ENCODE results near the gene F12.
"Not testable (repeated sequence)": the region's sequence is repeated elsewhere in the genome, so short reads cannot be mapped to it uniquely, and the experiment has no call there.

The F12 gene

DNA sequence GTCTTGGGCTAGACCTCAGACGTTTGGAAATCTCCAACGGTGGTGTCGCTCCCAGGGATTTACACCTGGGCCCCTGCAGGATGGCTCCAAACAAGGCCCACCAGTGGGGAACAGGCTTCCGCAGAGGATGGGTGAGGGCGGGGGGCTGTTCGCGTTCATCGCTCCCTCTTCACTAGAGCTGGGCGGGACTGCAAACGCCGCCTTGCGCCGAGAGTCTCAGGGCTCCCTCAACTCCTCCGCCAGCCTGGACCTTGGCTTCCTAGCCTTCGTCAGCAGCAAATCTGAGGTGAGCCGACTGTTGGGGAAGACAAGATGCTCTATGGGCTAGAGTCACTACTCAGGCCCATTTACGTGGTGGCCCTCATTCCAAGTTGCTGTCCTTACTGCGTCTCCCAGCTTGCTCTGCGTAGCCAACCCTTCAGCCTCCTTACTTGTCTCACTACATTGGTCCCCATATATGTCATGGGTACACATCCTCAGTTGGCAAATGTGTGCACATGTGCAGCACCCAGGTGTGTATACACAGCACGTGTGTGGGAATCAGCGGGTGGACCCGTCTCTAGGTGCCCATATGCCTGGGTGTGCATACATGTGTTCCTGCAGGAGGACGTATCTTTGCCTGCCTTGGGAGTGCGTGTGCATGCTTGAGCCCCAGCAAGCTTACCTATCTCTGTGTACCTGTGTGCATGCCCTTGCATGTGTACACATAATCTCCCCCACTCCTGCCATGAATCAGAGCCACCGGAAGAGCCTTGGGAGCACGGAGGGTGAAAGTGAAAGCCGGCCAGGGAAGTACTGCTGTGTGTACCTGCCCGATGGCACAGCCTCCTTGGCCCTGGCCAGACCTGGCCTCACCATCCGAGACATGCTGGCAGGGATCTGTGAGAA lies 41.1 kb downstream of the F12 start:
- DNase-seq (ENCODE audit: low spot score): no peak

DNA sequence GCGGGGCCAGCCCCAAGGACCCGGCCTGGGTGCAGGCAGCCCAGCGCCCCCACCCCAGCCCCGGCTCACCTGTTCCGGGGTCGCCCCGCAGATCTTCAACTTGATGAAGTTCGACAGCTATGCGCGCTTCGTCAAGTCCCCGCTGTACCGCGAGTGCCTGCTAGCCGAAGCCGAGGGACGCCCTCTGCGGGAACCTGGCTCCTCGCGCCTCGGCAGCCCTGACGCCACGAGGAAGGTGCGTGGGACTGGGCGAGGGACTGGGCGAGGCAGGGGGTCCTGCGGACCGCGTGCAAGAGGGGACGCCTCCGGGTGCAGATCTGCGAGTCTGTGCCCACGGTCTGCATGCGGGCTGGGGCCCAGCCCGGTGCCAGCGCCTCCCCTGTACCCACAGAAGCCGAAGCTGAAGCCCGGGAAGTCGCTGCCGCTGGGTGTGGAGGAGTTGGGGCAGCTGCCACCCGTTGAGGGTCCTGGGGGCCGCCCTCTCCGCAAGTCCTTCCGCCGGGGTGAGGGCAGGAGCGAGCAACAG lies 42.0 kb downstream of the F12 start:
- no peak for DNase-seq (ENCODE audit: low spot score)

DNA sequence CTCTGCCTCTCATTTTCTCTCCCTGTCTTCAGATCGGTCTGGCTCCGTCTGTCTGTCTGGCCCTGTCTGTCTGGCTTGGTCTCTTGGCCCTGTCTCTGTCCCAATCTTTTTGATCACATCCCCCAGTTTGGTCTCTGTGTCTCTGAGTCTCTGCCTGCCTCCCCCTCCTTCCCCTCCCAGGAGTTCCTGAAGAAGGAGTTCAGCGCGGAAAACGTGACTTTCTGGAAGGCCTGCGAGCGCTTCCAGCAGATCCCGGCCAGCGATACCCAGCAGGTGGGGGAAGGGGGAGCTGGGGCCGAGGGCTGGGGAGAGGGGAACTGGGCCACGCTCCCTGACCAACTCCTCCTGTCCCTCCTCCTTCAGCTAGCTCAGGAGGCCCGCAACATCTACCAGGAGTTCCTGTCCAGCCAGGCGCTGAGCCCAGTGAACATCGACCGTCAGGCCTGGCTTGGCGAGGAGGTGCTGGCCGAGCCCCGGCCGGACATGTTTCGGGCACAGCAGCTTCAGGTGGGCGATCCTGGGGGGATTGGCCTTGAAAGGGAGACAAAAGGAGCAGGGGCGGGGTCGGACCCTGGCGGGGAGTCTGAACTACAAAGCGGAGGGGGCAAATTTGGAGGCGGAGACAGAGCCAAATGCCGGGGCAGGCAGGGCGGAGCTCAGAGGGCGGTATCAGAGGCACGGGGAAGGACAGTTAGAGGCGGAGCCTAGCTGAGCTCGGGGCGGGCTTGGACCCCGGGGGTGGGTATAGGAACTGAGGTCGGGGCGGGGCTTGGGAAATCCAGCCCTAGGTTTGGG lies 42.6 kb downstream of the F12 start:
- DNase-seq (ENCODE audit: low spot score): no peak

DNA sequence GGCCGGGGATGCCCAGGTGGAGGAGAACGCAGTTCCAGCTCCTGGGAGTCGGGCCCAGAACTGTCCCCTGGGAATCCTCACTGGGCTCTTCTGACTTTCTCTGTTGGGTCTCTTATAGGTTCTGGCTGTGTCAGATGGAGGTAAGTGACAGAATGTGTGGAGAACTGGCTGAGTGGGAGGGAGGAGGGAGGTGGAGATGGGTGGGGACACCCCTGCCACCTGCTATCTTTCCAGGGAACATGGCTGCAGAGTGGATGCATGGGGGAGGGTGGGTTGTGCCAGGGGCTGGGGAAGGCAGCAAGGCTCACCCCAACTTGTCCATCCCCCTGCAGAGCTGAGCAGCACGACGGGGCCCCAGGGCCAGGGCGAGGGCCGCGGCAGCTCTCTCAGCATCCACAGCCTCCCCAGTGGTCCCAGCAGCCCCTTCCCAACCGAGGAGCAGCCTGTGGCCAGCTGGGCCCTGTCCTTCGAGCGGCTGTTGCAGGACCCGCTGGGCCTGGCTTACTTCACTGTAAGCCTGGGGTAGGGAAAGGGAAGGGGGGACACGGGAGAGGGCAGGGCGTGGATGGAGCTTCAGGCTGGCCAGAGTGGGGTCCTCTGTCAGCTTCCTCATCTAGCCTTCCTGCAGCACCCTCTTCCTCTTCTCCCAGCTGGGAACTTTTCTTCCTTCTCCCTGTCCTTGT lies 43.4 kb downstream of the F12 start:
- DNase-seq (ENCODE audit: low spot score): no peak

DNA sequence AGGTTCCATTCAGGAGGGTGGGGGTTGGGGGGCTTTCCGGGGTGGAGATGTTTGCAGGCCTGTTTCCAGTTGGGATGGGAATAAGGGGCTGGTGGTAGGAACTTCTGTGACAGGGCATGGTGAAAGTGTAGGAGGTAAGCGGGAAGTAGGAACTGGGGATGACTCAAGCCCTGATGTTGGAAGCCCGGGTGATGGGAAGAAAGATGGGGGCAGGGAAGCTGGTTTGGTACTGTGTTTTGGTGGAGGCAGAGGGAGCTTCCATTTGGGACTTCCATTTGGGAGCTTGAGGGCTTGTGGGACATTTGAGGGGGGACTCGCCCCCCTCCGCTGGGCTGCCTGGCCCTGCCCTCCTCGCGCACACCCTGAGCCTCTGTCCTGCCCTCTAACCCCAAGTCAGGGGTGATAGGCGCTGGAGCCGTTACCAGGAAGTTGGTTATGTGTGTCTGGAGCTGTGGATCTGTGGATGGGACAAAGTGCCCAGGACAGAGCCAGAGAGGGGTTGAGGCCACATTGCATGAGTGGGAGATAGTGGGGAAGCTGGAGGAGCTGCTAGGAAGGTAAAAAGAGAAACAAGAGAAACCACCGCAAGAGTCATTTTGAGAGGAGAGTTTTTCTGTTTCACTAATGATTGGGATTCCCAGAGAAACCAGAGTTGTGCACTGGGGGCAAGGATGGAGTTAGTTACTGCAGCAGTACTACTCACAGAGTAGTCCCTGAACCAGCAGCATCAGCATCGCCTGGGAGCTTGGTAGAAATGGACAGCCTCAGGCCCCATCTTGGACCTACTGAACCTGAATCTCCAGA lies 45.0 kb downstream of the F12 start:
- DNase-seq (ENCODE audit: low spot score): no peak

DNA sequence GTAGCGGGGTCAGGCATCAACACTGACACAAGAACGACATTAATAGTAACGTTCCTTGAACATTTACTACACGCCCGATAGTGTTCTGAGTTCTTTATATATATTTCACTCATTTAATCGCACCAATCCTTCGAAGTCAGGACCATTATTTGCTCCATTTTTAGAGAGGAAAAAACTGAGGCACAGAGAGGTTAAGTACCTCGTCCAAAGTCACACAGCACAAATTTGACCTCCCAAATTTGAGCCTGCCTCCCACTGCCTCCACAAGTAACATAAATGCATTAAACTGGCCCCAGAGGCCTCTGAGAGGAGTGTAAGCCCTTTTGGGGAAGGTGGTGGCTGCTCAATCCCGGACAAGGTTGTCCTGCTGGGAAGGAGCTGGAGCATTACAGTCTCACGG lies 45.8 kb downstream of the F12 start:
- no peak for DNase-seq (ENCODE audit: low spot score)

DNA sequence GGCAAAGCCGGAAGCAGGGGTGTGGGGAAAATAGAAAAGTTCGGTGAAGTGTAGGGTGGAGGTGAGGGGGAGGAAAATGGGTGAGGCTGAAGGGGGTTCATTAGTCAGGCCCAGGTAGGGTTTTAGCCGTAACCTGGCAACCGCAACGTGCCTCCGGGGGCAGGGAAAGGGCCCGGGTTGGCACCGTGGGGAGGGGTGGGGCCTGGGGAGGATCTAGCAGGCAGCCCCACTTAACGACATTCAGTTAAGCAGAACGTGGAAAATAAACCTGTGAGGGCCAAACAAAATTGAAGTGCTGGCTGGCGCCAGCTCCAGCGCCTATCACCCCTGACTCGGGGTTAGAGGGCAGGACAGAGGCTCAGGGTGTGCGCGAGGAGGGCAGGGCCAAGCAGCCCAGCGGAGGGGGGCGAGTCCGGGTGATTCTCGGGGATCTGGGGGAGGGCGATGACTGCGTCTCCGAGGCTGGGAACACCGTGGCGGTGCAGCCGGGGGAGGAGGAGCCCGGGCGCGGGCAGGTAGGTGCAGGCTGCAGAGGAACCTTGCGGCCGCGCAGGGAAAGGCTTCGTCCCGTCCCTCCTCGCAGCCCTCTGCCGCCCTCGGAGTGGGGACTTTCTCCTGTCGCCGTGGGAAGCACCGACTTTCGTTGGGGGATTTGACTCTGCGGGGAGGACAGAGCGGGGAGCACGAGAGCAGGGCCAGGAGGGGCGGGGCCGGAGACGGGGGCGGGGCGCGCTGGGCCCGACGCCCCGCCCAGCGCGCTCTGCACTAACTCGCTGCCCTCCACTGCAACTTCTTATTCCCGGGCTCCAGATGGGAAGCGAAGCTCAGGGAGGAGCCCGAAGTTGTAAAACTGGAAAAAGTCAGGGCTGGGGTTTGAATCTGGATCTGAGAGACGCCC lies 46.5 kb downstream of the F12 start:
- peak; percentile 80 for DNase-seq (ENCODE audit: low spot score)

DNA sequence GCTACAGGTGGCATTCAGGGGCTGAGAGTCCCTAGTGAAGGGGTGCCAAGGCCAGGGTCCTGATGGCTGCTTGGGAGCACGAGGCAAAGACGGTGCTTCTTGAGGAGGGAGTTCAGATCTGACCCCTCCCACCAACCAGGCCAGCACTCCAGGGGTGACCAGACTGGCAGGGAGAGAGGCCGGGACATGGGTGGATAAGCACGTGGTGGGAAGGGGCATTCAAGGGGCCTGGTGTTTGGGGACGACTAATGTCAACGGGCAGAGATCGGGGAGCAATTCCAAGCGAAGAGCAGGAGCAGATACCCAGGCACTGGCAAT lies 47.1 kb downstream of the F12 start:
- DNase-seq (ENCODE audit: low spot score): no peak

DNA sequence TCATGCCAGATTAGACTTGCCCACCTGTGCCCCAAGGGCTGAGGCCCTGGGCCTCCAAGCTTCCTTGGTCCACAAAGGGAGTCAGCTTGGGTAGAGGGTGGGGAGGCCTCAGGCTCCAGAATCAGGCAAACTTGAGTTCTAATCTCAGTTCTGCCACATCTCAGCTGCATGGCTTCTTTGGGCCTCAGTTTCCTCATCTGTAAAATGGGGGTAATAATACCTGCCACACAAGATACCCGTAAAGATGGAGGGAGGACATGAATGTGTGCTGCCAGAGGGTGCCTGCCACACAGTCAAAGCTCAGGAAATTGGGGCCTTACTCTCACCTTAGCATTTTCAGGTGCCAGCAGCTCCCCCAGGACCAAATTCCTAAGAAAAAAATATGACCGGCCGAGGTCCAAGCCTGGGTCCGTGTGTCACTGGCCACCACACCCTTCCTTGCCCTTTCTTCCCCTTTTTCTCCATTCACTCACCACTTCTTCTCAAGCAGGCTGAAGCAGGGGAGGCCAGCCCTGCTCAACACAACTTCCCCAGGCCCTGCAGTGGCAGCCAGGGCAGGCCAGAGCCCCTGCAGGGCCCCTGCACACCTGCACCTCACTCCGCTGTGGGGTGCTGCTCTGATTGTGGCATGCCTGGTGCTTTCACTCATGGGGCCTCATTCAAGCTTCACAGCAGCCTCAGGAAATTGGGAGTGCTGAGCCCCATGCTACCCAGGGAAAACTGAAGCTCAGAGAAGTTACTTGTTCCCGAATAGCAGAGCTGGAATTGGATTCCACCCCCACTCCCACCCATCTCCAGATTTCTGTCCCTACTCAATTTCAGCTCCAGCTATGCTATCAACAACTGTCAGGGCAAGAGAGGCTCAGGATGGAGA lies 47.7 kb downstream of the F12 start:
- DNase-seq (ENCODE audit: low spot score): no peak

DNA sequence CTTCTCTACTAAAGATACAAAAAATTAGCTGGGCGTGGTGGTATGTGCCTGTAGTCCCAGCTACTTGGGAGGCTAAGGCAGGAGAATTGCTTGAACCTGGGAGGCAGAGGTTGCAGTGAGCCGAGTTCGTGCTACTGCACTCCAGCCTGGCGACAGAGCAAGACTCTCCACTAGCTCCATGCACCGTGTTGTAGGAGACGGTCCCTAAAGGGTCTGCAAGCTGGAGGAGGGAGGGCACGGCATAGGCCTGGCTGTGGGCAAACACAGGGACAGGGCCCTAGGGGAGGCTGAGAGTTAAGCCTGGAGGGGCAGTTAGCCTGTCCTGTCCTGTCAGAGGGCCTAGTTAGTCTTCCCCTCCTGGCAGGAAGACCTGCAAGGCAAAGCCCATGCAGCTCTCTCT lies 48.6 kb downstream of the F12 start:
- not testable (repeated sequence) for DNase-seq (ENCODE audit: low spot score)

DNA sequence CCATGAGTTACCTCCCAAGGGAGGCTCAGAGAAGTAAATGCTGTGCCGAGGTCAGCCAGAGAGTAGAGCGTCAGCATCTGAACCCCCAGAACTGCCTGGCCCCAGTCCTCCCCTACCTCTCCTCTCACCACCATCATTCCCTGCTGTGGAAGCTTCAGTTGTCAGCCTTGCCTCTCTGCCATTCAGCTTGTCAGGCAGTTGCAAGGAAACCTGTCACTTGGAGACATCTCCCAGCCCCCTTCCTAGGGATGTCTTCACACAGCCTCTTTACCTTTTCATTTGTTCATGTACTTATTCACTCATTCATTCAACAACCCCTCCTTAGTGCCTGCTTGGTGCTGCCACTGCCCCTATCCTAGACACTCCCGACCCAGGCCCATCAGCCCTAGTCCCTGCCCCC lies 49.5 kb downstream of the F12 start:
- DNase-seq (ENCODE audit: low spot score): no peak

DNA sequence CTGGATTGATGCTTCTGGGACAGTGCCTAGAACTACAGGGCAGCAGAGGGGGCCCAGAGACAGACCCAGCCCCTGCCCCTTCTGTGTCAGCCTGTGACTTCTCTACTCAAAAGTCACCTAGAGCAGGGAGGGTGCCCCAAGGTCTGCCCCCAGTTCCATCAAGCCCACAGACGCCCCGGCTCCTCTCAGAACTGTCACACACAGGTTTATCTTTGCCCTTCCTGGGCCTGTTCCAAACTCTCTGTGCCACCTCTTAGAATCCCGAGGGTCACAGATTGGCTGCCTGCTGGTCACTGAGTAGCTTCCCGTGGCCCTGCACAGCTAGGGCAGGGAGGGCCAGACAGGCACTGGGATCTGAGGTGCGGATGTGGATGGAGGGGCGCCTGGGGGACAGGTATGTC lies 49.9 kb downstream of the F12 start:
- no peak for DNase-seq (ENCODE audit: low spot score)

DNA sequence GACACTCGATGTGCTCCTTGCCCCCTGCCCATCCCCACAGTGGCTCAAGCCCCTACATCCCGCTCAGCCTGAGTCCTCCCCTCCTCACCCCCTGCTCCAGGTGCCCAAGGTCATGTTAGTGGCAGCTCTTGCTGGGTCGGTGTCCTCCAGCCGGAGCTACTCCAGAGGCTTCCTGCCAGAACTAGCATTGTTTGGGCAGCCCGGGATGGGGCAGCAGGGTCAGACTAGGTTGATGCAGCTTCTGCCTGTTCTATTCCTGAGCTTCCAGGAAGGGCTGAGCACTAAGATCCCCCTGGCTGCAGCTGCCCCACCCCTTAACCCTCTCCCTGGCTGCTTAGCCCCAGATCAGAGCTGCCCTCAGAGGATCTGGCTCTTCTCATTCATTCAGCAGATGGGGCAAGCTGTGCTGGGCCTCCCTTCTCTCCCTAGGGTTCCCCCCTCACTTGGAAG lies 51.0 kb downstream of the F12 start:
- DNase-seq (ENCODE audit: low spot score): no peak

DNA sequence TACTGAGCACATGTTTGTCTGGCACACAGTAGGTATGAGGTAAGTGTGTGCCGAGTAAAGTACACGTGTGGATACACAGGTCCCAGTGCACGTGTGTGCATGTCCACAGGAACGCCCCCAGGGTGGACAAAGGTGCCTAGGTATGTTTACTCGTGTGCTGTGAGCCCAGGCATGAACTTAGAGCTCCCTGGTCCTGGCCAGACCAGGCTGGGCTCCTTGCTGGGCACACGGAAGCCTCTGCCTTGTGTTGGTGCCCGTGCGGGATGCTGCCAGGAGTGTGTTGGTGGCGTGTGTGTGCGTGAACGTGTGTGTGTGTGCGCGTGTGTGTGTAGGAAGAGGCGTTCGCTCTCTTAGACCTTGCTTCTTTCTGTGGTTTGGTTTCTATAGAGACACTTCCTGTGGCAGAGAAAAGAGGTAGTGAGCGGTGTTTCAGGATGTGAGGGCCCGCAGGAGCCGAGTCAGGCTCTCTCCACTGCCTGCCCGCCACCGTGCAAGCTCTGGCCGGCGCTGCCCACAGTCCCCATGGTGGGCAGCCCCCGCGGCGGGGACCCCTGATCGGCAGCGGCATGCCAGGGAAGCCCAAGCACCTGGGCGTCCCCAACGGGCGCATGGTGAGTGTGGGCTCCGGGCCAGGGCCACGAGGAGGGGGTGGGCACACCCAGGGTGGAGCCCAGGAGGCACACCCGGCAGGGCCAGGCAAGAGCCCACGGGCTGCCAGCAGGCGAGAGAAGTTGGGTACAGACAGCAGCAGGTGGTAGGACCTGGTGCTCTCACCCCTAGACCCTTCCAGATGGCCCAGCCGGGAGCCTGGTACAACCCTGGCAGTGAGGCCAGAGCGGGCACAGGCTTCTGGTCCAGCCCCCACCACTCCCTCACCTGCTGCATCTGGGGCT lies 51.7 kb downstream of the F12 start, which contains the start of gene RGS14:
Gene RGS14 (plus strand): TSS at position 466 of the 893 bp plus-strand sequence. CDS start 101 bp downstream, at position 567.
- peak; percentile 84 for DNase-seq (ENCODE audit: low spot score)

DNA sequence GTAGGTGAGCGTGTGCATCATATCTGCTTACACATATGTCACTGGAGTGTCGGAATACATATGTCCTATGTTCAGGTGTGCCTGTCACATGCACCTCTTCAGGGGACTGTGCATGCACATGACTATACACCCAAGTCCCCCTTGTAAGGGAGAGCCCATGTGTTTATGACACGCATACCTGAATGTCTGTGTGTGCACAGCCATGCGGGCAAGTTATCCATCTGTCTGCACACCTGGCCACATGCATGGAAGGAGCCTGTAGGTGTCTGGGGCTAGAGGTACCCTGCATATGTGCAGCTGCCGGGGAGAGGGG lies 52.3 kb downstream of the F12 start:
- DNase-seq (ENCODE audit: low spot score): no peak

DNA sequence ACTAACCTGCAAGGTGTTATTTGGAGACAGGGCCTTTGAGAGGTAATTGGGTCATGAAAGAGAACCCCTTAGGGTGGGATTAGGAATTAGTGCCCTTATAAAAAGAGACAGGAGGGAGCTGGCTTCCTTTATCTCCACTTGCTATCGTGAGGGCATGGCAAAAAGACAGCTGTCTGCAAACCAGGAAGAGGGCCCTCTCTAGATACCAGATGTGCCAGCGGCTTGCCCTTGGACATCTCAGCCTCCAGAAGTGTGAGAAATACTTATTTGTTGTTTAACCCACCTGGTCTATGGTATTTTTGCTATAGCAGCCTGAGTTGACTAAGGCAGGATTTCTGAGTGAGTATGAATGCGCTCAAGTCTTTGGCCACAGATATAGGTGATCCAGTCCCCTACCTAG lies 52.6 kb downstream of the F12 start:
- DNase-seq (ENCODE audit: low spot score): no peak

DNA sequence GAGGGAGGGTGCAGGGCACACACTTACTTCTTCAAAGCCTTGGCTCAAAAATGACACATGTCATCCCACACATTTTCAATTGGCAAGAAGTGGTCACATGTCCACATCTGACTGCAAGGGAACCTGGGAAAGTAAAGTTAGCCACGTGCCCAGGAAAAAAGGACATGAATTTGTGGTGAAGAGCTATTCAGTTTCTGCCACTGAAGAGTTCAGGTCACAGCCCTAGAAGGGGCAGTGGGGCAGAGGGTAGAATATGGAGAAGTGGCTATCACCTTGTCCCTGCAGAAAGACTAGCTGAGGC lies 53.5 kb downstream of the F12 start:
- DNase-seq (ENCODE audit: low spot score): no peak

DNA sequence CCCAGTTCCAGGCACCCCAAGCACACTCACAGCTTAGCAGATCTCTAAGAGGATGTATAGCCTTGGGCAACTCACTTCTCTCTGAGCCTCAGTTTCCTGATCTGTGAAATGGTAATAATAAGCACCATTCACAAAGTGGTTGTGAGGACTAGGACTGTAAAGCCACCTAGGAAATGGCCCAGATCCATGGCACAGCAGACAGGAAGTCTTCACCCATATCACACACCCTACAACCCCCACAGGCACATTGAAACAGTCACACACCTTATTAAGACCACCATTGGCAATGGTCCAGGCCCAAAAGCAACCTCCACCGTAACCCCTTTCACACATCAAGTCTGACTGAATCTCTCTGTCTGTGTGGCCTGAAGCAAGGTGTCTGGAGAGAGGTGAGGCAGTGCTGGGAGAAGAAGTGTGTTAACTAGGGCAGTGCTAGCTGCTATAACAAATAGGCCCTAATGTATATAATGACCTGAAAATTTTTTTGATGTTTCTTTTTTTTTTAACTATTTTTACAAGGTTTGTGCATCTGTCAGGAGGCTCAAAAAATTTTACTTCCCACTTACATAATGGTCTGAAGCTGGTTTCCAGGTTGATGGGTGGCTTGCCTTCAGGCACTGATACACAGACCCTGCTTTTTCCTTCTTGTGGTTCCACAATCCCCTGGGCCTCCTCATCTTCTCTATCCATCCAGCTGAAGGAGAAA lies 54.0 kb downstream of the F12 start:
- no peak for DNase-seq (ENCODE audit: low spot score)
